ENCODE data around the gene NRXN3.
A peak's percentile ranks its signal among the peaks of the same experiment; 100 is the strongest.

Gene NRXN3

DNA sequence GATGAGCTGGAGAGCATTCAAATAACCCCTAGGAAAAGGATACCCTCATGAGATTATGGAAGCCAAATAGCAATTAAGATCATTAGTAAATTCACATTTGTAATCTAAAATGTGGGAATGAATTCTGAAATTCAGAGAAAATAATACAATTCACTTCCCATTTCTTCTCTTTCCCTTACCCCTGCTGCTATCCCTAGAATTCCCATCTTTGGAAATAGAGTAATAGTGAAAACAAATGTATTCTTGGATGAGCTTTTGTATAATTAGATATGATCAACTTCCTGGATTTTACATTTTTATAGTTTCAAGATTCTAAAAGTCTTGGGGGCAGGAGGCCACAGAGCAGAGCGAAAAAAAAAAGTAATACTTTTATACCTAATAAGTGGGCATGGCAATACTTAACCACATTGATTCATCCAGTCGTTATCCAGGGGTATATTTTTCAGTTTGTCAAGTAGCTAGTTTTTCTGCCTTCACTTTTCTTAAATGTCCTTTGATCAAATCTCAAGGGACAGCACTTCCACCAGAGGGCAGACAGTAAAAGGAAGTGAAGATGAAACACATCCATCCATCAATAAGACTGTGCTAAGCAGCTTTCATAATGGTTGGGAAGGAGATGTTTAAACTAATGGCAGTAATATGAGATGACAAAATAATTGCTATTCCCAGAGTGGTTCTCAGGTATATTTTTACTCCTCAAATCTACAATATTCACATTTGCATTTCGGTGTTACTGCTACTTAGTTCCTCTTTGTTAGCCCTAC, 1639.9 kb downstream of the NRXN3 start:
- WGBS, 2 experiments: 86 to 95% methylated on average over 1 to 3 of the region's 3 CpGs
- no peaks in the 10 kb centered on the region for H3K27me3 ChIP-seq (ENCODE audit: control insufficient read depth, insufficient read depth, low read length, poor library complexity, severe bottlenecking)
- no peaks in the 10 kb centered on the region for H3K36me3 ChIP-seq (ENCODE audit: control insufficient read depth, insufficient read depth, low read length)
- H3K4me1 ChIP-seq (ENCODE audit: control insufficient read depth, insufficient read depth, low read length): no peaks in the 10 kb centered on the region
- H3K27ac ChIP-seq (ENCODE audit: insufficient read depth, low read depth, low read length, poor library complexity, severe bottlenecking): no peak overlapping the region
- H3K9me3 ChIP-seq (ENCODE audit: control insufficient read depth, low read length): no peaks in the 10 kb centered on the region
- no peak overlapping the region for H3K4me3 ChIP-seq (ENCODE audit: insufficient read depth, low read depth, low read length)

DNA sequence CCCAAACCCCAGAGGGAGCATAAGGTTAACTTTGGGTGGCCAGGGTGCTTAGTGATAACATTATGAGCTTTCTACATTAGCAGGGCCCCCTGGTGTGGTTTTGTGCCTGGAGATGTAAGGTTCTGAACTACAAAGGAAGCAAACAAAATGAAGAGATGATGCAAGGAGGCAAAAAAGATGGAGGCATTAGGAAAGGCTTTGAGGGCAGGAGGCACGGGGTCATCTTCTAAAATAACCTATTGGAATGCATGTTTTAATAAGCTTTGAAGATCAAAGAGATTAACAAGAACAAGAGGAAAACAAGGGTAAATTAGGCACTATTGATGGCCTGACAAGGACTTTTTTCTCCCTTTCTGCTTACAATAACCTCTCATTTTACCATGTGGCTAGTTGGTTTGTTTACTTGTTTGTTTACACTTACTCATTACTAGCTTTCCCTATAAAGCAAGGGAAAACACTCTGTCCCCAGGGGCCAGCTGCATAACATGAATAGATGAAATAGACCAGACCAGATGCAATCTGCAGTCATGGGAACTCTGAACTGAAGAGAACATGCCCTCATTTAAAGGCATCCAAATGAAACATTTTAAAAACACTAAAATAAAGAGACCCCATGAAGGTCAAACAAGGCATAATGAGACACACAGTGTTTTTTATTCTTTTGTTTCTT, 1650.8 kb downstream of the NRXN3 start:
- whole genome bisulfite sequencing, 2 experiments: 6 to 13% methylated on average over 1 of the region's 1 CpG
- Histone ChIP-seq H3K4me3 (ENCODE audit: insufficient read depth, low read depth, low read length) (no peak overlapping the region), H3K27ac (ENCODE audit: insufficient read depth, low read depth, low read length, poor library complexity, severe bottlenecking) (peak overlapping the region; percentile 73), H3K9me3 (ENCODE audit: control insufficient read depth, low read length) (no peaks in the 10 kb centered on the region), H3K36me3 (ENCODE audit: control insufficient read depth, insufficient read depth, low read length) (no peaks in the 10 kb centered on the region), H3K27me3 (ENCODE audit: control insufficient read depth, insufficient read depth, low read length, poor library complexity, severe bottlenecking) (no peaks in the 10 kb centered on the region), H3K4me1 (ENCODE audit: control insufficient read depth, insufficient read depth, low read length) (peaks cover 16% of the 10 kb centered on the region)

GRCh38 chr14:79822034-79822433, 1651.9 kb downstream of the NRXN3 start:
- WGBS, 2 experiments: 77 to 95% methylated on average over 1 of the region's 2 CpGs
- Histone ChIP-seq H3K4me1 (ENCODE audit: control insufficient read depth, insufficient read depth, low read length) (peaks cover 16% of the 10 kb centered on the region), H3K27ac (ENCODE audit: insufficient read depth, low read depth, low read length, poor library complexity, severe bottlenecking) (no peak overlapping the region), H3K27me3 (ENCODE audit: control insufficient read depth, insufficient read depth, low read length, poor library complexity, severe bottlenecking) (no peaks in the 10 kb centered on the region), H3K36me3 (ENCODE audit: control insufficient read depth, insufficient read depth, low read length) (no peaks in the 10 kb centered on the region), H3K4me3 (ENCODE audit: insufficient read depth, low read depth, low read length) (no peak overlapping the region), H3K9me3 (ENCODE audit: control insufficient read depth, low read length) (no peaks in the 10 kb centered on the region)

GRCh38 chr14:79825046-79825521, 1654.9 kb downstream of the NRXN3 start:
- Histone ChIP-seq H3K4me3 (ENCODE audit: insufficient read depth, low read depth, low read length) (no peak overlapping the region), H3K4me1 (ENCODE audit: control insufficient read depth, insufficient read depth, low read length) (peaks cover 16% of the 10 kb centered on the region), H3K9me3 (ENCODE audit: control insufficient read depth, low read length) (no peaks in the 10 kb centered on the region), H3K27me3 (ENCODE audit: control insufficient read depth, insufficient read depth, low read length, poor library complexity, severe bottlenecking) (no peaks in the 10 kb centered on the region), H3K36me3 (ENCODE audit: control insufficient read depth, insufficient read depth, low read length) (no peaks in the 10 kb centered on the region), H3K27ac (ENCODE audit: insufficient read depth, low read depth, low read length, poor library complexity, severe bottlenecking) (no peak overlapping the region)
- WGBS, 2 experiments: 92 to 97% methylated on average over 5 to 6 of the region's 6 CpGs

GRCh38 chr14:79826362-79826761, 1656.2 kb downstream of the NRXN3 start:
- no peaks in the 10 kb centered on the region for H3K36me3 ChIP-seq (ENCODE audit: control insufficient read depth, insufficient read depth, low read length)
- WGBS, 2 experiments: 87 to 88% methylated on average over 2 of the region's 2 CpGs
- H3K4me1 ChIP-seq (ENCODE audit: control insufficient read depth, insufficient read depth, low read length): peaks cover 4% of the 10 kb centered on the region

DNA sequence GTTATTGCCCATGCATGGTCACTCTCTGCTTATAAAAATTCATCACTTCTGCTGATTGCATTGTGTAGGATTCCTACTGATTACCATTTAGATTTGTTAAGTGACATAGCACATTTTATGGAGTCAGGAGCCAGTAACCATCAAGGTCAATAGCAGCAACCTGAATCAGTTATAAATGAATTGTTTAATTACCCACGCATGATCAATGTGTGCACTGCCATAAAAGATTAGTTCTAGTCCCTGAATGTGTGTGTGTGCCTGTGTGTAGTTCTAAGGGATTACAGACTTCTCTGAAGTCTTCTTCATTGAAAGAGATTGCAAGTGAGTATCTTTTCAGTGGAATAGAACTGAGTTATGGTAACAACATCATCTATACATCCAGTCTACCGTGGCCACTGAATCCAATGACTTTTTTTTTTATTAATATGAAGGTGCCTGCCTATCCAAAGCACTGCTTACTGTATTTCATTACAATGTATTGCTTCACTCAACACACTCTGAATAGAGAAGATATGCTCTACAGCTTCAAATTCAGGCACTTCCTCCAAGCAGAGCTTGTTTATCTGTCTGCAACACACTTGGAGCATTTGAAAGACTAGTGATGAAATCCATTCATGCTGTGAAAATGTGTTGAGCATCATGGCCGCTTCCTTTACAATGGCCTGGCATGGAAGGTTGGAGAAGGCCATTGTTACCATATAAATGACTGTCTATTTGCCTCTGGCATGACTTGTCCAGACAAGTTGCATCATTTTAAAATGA, 1659.4 kb downstream of the NRXN3 start:
- WGBS, 2 experiments: 85 to 91% methylated on average over 3 of the region's 3 CpGs
- Histone ChIP-seq H3K9me3 (ENCODE audit: control insufficient read depth, low read length) (no peaks in the 10 kb centered on the region), H3K4me3 (ENCODE audit: insufficient read depth, low read depth, low read length) (no peak overlapping the region)

More at GRCh38 chr14:79826362-79826761, 1656.2 kb downstream of the NRXN3 start:
- H3K4me3 ChIP-seq (ENCODE audit: insufficient read depth, low read depth, low read length): no peak overlapping the region
- H3K9me3 ChIP-seq (ENCODE audit: control insufficient read depth, low read length): no peaks in the 10 kb centered on the region
- no peak overlapping the region for H3K27ac ChIP-seq (ENCODE audit: insufficient read depth, low read depth, low read length, poor library complexity, severe bottlenecking)
- H3K27me3 ChIP-seq (ENCODE audit: control insufficient read depth, insufficient read depth, low read length, poor library complexity, severe bottlenecking): no peaks in the 10 kb centered on the region

DNA sequence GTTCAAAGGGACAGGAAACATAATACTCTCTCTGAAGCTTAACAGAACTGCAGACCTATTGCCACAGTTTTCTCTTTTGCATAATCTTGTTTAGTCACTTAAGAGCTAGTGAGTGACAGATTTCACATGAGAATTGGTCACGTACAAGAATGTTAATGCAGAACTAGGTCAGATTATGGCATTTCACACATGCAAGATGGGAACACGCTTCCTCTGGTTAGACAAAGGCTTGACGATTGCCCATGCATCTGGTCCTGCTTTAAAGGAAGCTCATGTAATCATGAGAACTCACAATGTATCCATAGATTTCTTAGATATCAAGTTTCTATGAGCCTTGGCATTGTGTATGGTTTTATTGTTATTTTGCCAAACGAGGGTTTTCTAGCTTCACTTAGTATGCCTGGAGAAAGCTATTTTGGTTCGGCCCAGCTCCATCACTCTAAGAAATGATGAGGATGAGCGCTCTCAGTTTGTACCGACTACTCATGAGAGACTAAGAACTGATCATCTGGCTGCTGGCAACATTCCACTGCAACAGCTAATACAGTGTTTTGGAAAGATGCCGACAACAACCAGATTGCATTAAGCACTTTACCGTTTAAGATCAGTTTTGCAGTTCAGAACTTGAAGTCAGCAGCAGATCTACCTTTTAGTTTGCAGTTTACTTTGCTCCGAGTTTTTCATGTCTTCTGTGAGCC, 1661.2 kb downstream of the NRXN3 start:
- Histone ChIP-seq H3K27me3 (ENCODE audit: control insufficient read depth, insufficient read depth, low read length, poor library complexity, severe bottlenecking) (no peaks in the 10 kb centered on the region), H3K9me3 (ENCODE audit: control insufficient read depth, low read length) (no peaks in the 10 kb centered on the region), H3K4me3 (ENCODE audit: insufficient read depth, low read depth, low read length) (no peak overlapping the region), H3K36me3 (ENCODE audit: control insufficient read depth, insufficient read depth, low read length) (no peaks in the 10 kb centered on the region), H3K4me1 (ENCODE audit: control insufficient read depth, insufficient read depth, low read length) (peaks cover 4% of the 10 kb centered on the region), H3K27ac (ENCODE audit: insufficient read depth, low read depth, low read length, poor library complexity, severe bottlenecking) (no peak overlapping the region)
- WGBS, 2 experiments: 93 to 95% methylated on average over 10 of the region's 10 CpGs

More for the DNA sequence above, 1659.4 kb downstream of the NRXN3 start:
- H3K36me3 ChIP-seq (ENCODE audit: control insufficient read depth, insufficient read depth, low read length): no peaks in the 10 kb centered on the region
- no peak overlapping the region for H3K27ac ChIP-seq (ENCODE audit: insufficient read depth, low read depth, low read length, poor library complexity, severe bottlenecking)
- H3K27me3 ChIP-seq (ENCODE audit: control insufficient read depth, insufficient read depth, low read length, poor library complexity, severe bottlenecking): no peaks in the 10 kb centered on the region
- peaks cover 4% of the 10 kb centered on the region for H3K4me1 ChIP-seq (ENCODE audit: control insufficient read depth, insufficient read depth, low read length)

DNA sequence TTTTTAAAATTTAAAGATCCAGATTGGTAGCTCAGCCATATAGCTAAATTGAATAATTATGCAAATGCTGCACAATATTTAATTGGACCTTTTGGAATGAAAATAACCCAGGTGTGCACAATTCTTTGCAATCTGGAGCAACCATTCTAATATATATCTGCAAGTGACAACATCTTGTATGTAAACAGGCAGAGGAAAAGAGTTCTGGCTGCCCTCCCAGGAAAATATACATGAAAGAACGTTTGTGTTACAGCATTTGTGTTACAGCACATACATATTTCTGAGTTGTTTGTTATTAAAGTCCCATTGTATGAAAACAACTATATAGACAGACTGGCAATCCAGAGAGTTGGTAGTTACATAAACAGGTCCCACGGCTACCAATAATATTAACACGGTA, 1663.6 kb downstream of the NRXN3 start:
- no peak overlapping the region for H3K4me3 ChIP-seq (ENCODE audit: insufficient read depth, low read depth, low read length)
- H3K36me3 ChIP-seq (ENCODE audit: control insufficient read depth, insufficient read depth, low read length): no peaks in the 10 kb centered on the region
- H3K27me3 ChIP-seq (ENCODE audit: control insufficient read depth, insufficient read depth, low read length, poor library complexity, severe bottlenecking): no peaks in the 10 kb centered on the region
- H3K9me3 ChIP-seq (ENCODE audit: control insufficient read depth, low read length): no peaks in the 10 kb centered on the region
- H3K27ac ChIP-seq (ENCODE audit: insufficient read depth, low read depth, low read length, poor library complexity, severe bottlenecking): no peak overlapping the region
- 87 to 93% methylated on average over 3 of the region's 3 CpGs for WGBS, 2 experiments
- H3K4me1 ChIP-seq (ENCODE audit: control insufficient read depth, insufficient read depth, low read length): peaks cover 4% of the 10 kb centered on the region

GRCh38 chr14:79834868-79835267, 1664.7 kb downstream of the NRXN3 start:
- Histone ChIP-seq H3K4me1 (ENCODE audit: control insufficient read depth, insufficient read depth, low read length) (peaks cover 4% of the 10 kb centered on the region), H3K27ac (ENCODE audit: insufficient read depth, low read depth, low read length, poor library complexity, severe bottlenecking) (no peak overlapping the region), H3K9me3 (ENCODE audit: control insufficient read depth, low read length) (no peaks in the 10 kb centered on the region), H3K36me3 (ENCODE audit: control insufficient read depth, insufficient read depth, low read length) (no peaks in the 10 kb centered on the region), H3K27me3 (ENCODE audit: control insufficient read depth, insufficient read depth, low read length, poor library complexity, severe bottlenecking) (no peaks in the 10 kb centered on the region), H3K4me3 (ENCODE audit: insufficient read depth, low read depth, low read length) (no peak overlapping the region)
- 91 to 93% methylated on average over 5 to 6 of the region's 6 CpGs for WGBS, 2 experiments
